ENCODE results near the gene DCAF11. TPM values are rescaled to one million over a fixed set of nuclear protein-coding genes. Genes with fewer than 3 reads are reported as not detected.

The DCAF11 gene
- total RNA-seq, 2 experiments from 2014 or later: 85.6 to 91.8 TPM

GRCh38 chr14:24071836-24072430 lies 42.6 kb upstream of the DCAF11 start:
- Mint-ChIP-seq H3K4me3 (no peak overlapping the region), H3K27me3 (peaks cover 3% of the 10 kb centered on the region), H3K36me3 (no peaks in the 10 kb centered on the region), H3K4me1 (ENCODE audit: low read depth) (peaks cover 11% of the 10 kb centered on the region), H3K9me3 (no peaks in the 10 kb centered on the region), H3K27ac (no peak overlapping the region)
- intact Hi-C loops (cut with micrococcal nuclease): no loop called here
- CTCF ChIA-PET: interaction anchor here (0.6 to 6.1 kb wide), 6 partner anchors 9 to 36 kb away, joined by 3 to 30 read pairs (median 6); no protein-coding TSS in a partner anchor
- POLR2A ChIA-PET: interaction anchor here (0.7 kb wide), 1 partner anchor 9 kb away, joined by 4 read pairs; no protein-coding TSS in a partner anchor
- no peak for DNase-seq

- Mint-ChIP-seq H3K27me3 (peaks cover 3% of the 10 kb centered on the region), H3K4me3 (no peak overlapping the region), H3K9me3 (no peaks in the 10 kb centered on the region), H3K36me3 (no peaks in the 10 kb centered on the region), H3K27ac (no peak overlapping the region), H3K4me1 (ENCODE audit: low read depth) (peaks cover 11% of the 10 kb centered on the region)
- no peak for DNase-seq
- ChIA-PET POLR2A (interaction anchor here (0.7 kb wide), 1 partner anchor 8 kb away, joined by 4 read pairs; no protein-coding TSS in a partner anchor), CTCF (interaction anchor here (0.6 to 6.1 kb wide), 3 partner anchors 15 to 35 kb away, joined by 3 to 30 read pairs (median 7); no protein-coding TSS in a partner anchor)
- intact Hi-C loops (cut with micrococcal nuclease): no loop called here
Observed at GRCh38 chr14:24072436-24072835, 42.1 kb upstream of the DCAF11 start.

- Mint-ChIP-seq H3K36me3 (no peaks in the 10 kb centered on the region), H3K4me3 (no peak overlapping the region), H3K4me1 (ENCODE audit: low read depth) (peaks cover 11% of the 10 kb centered on the region), H3K27ac (no peak overlapping the region), H3K27me3 (peaks cover 3% of the 10 kb centered on the region), H3K9me3 (no peaks in the 10 kb centered on the region)
- no peak for DNase-seq
- intact Hi-C loops (cut with micrococcal nuclease): no loop called here
- ChIA-PET POLR2A (interaction anchor here (0.6 to 0.7 kb wide), 2 partner anchors 8 to 609 kb away, joined by 3 to 4 read pairs; no protein-coding TSS in a partner anchor), CTCF (interaction anchor here (1.2 to 6.1 kb wide), 3 partner anchors 15 to 17 kb away, joined by 7 to 30 read pairs (median 7); no protein-coding TSS in a partner anchor)
Observed at GRCh38 chr14:24072881-24073877, 41.4 kb upstream of the DCAF11 start.

GRCh38 chr14:24074625-24075484 lies 39.7 kb upstream of the DCAF11 start:
- ChIA-PET CTCF (interaction anchor here (0.6 to 6.1 kb wide), 4 partner anchors 14 to 17 kb away, joined by 3 to 30 read pairs (median 6); no protein-coding TSS in a partner anchor), POLR2A (interaction anchor here (0.8 kb wide), 1 partner anchor 19 kb away, joined by 3 read pairs; no protein-coding TSS in a partner anchor)
- H3K4me3 Mint-ChIP-seq: no peak overlapping the region
- intact Hi-C loops (cut with micrococcal nuclease): no loop called here
- no peaks in the 10 kb centered on the region for H3K36me3 Mint-ChIP-seq
- no peaks in the 10 kb centered on the region for H3K9me3 Mint-ChIP-seq
- no peak for DNase-seq
- peaks cover 11% of the 10 kb centered on the region for H3K4me1 Mint-ChIP-seq (ENCODE audit: low read depth)
- H3K27ac Mint-ChIP-seq: no peak overlapping the region
- peaks cover 3% of the 10 kb centered on the region for H3K27me3 Mint-ChIP-seq

- intact Hi-C loops (cut with micrococcal nuclease): no loop called here
- H3K27me3 Mint-ChIP-seq: no peaks in the 10 kb centered on the region
- no peaks in the 10 kb centered on the region for H3K9me3 Mint-ChIP-seq
- no peak for DNase-seq
- no peak overlapping the region for H3K4me3 Mint-ChIP-seq
- ChIA-PET POLR2A (interaction anchor here (0.8 kb wide), 1 partner anchor 20 kb away, joined by 3 read pairs; no protein-coding TSS in a partner anchor), CTCF (interaction anchor here (1.0 to 6.1 kb wide), 3 partner anchors 9 to 18 kb away, joined by 3 to 30 read pairs (median 6); no protein-coding TSS in a partner anchor)
- H3K27ac Mint-ChIP-seq: no peak overlapping the region
- H3K4me1 Mint-ChIP-seq (ENCODE audit: low read depth): peaks cover 18% of the 10 kb centered on the region
- H3K36me3 Mint-ChIP-seq: no peaks in the 10 kb centered on the region
Observed at GRCh38 chr14:24075485-24076301, 38.9 kb upstream of the DCAF11 start.

- H3K9me3 Mint-ChIP-seq: no peaks in the 10 kb centered on the region
- no peaks in the 10 kb centered on the region for H3K36me3 Mint-ChIP-seq
- no peaks in the 10 kb centered on the region for H3K27me3 Mint-ChIP-seq
- H3K4me1 Mint-ChIP-seq (ENCODE audit: low read depth): peaks cover 15% of the 10 kb centered on the region
- intact Hi-C loops (cut with micrococcal nuclease): no loop called here
- ChIA-PET CTCF (interaction anchor here (1.0 to 6.1 kb wide), 3 partner anchors 8 to 18 kb away, joined by 3 to 30 read pairs (median 6); no protein-coding TSS in a partner anchor), POLR2A (no interaction called here)
- no peak overlapping the region for H3K27ac Mint-ChIP-seq
- H3K4me3 Mint-ChIP-seq: no peak overlapping the region
- no peak for DNase-seq
Observed at GRCh38 chr14:24076302-24076601, 38.3 kb upstream of the DCAF11 start.

GRCh38 chr14:24077086-24077485 lies 37.5 kb upstream of the DCAF11 start:
- Mint-ChIP-seq H3K4me1 (ENCODE audit: low read depth) (peaks cover 16% of the 10 kb centered on the region), H3K36me3 (no peaks in the 10 kb centered on the region), H3K27me3 (no peaks in the 10 kb centered on the region), H3K4me3 (no peak overlapping the region), H3K9me3 (no peaks in the 10 kb centered on the region), H3K27ac (no peak overlapping the region)
- ChIA-PET POLR2A (no interaction called here), CTCF (interaction anchor here (6.1 kb wide), 1 partner anchor 19 kb away, joined by 30 read pairs; no protein-coding TSS in a partner anchor)
- no peak for DNase-seq
- intact Hi-C loops (cut with micrococcal nuclease): no loop called here

- Mint-ChIP-seq H3K36me3 (no peaks in the 10 kb centered on the region), H3K4me1 (ENCODE audit: low read depth) (peaks cover 16% of the 10 kb centered on the region), H3K9me3 (no peaks in the 10 kb centered on the region), H3K27me3 (no peaks in the 10 kb centered on the region), H3K27ac (no peak overlapping the region), H3K4me3 (no peak overlapping the region)
- intact Hi-C loops (cut with micrococcal nuclease): no loop called here
- POLR2A ChIA-PET: no interaction called here
- no peak for DNase-seq
- CTCF ChIA-PET: interaction anchor here (1.0 to 6.1 kb wide), 2 partner anchors 14 to 20 kb away, joined by 4 to 93 read pairs; partner anchors contain the start of gene PCK2
Observed at GRCh38 chr14:24078146-24078545, 36.4 kb upstream of the DCAF11 start.

GRCh38 chr14:24079491-24080141 lies 35.0 kb upstream of the DCAF11 start:
- H3K27me3 Mint-ChIP-seq: no peaks in the 10 kb centered on the region
- peaks cover 16% of the 10 kb centered on the region for H3K4me1 Mint-ChIP-seq (ENCODE audit: low read depth)
- POLR2A ChIA-PET: interaction anchor here (1.2 to 3.8 kb wide), 3 partner anchors 7 to 21 kb away, joined by 3 to 30 read pairs (median 4); partner anchors contain the start of gene PCK2
- H3K27ac Mint-ChIP-seq: no peak overlapping the region
- no peak for DNase-seq
- no peak overlapping the region for H3K4me3 Mint-ChIP-seq
- H3K9me3 Mint-ChIP-seq: no peaks in the 10 kb centered on the region
- no peaks in the 10 kb centered on the region for H3K36me3 Mint-ChIP-seq
- CTCF ChIA-PET: interaction anchor here (1.0 to 6.1 kb wide), 5 partner anchors 13 to 30 kb away, joined by 3 to 93 read pairs (median 17); partner anchors contain the start of gene PCK2
- intact Hi-C loops (cut with micrococcal nuclease): no loop called here

GRCh38 chr14:24080142-24080530 lies 34.4 kb upstream of the DCAF11 start:
- Mint-ChIP-seq H3K4me3 (no peak overlapping the region), H3K27ac (no peak overlapping the region), H3K4me1 (ENCODE audit: low read depth) (peaks cover 16% of the 10 kb centered on the region), H3K27me3 (no peaks in the 10 kb centered on the region), H3K36me3 (no peaks in the 10 kb centered on the region), H3K9me3 (no peaks in the 10 kb centered on the region)
- intact Hi-C loops (cut with micrococcal nuclease): no loop called here
- ChIA-PET POLR2A (interaction anchor here (0.6 to 3.8 kb wide), 6 partner anchors 8 to 230 kb away, joined by 3 to 30 read pairs (median 4); partner anchors contain the start of genes CARMIL3, DCAF11, NRL and PCK2), CTCF (interaction anchor here (1.0 to 6.1 kb wide), 7 partner anchors 10 to 29 kb away, joined by 3 to 93 read pairs (median 10); partner anchors contain the start of genes CPNE6 and PCK2)
- DNase-seq: no peak
